Astrocyte (in vitro differentiated cells and primary cell): ENCODE measurements around the gene TRAPPC4. TPM values are rescaled to one million over a fixed set of nuclear protein-coding genes. Genes with fewer than 3 reads are reported as not detected.

Experiments used
- DNase-seq: peaks from one replicate; pipeline ENCODE4 v3.0.0-alpha.2; 2010; ENCODE audit warnings: low read depth
- FAIRE-seq: peaks from 2 replicates; lab custom pipeline; 2011; peaks lifted over from hg19 to GRCh38; lab: Jason Lieb, UNC
- H2AFZ ChIP-seq: 2 replicates; pipeline ENCODE4 v1.6.0; 2012; ENCODE audit warnings: low read depth, low read length, inconsistent platforms
- H3K27ac ChIP-seq: 2 replicates; pipeline ENCODE4 v1.5.1; 2011; ENCODE audit warnings: low read depth, low read length, inconsistent platforms
- H3K27me3 ChIP-seq: 2 replicates; pipeline ENCODE4 v1.6.0; 2011; ENCODE audit warnings: low read length, inconsistent platforms; ENCODE audit not compliant: insufficient read depth
- H3K36me3 ChIP-seq: 2 replicates; pipeline ENCODE4 v1.5.1; 2011; ENCODE audit warnings: low read length, inconsistent platforms; ENCODE audit not compliant: insufficient read depth
- H3K4me1 ChIP-seq: 2 replicates; pipeline ENCODE4 v1.5.1; 2011; ENCODE audit warnings: low read length, inconsistent platforms; ENCODE audit not compliant: insufficient read depth
- H3K4me2 ChIP-seq: 2 replicates; pipeline ENCODE4 v1.6.0; 2012; ENCODE audit warnings: low read length, inconsistent platforms
- H3K4me3 ChIP-seq: 2 replicates; pipeline ENCODE4 v1.5.1; 2011; ENCODE audit warnings: low read depth, mild to moderate bottlenecking, low read length, inconsistent platforms; ENCODE audit not compliant: insufficient read depth
- H3K79me2 ChIP-seq: 2 replicates; pipeline ENCODE4 v1.6.0; 2012; ENCODE audit warnings: mild to moderate bottlenecking, low read length, inconsistent platforms; ENCODE audit not compliant: insufficient read depth
- H3K9ac ChIP-seq: 2 replicates; pipeline ENCODE4 v1.6.0; 2012; ENCODE audit warnings: mild to moderate bottlenecking, low read length, inconsistent platforms
- H3K9me3 ChIP-seq: 2 replicates; pipeline ENCODE4 v1.5.1; 2012; ENCODE audit warnings: low read depth, mild to moderate bottlenecking, low read length, inconsistent platforms; ENCODE audit not compliant: insufficient read depth
- H4K20me1 ChIP-seq: 2 replicates; pipeline ENCODE4 v1.6.0; 2012; ENCODE audit warnings: low read length, inconsistent platforms; ENCODE audit not compliant: insufficient read depth
- H3K27ac Mint-ChIP-seq: one replicate; pipeline ENCODE4 v1.8.0; 2021; ENCODE audit warnings: mild to moderate bottlenecking, mixed read lengths; ENCODE audit not compliant: unreplicated experiment
- H3K27me3 Mint-ChIP-seq: one replicate; pipeline ENCODE4 v1.8.0; 2021; ENCODE audit warnings: low read depth, mixed read lengths; ENCODE audit not compliant: unreplicated experiment
- H3K36me3 Mint-ChIP-seq: one replicate; pipeline ENCODE4 v1.8.0; 2021; ENCODE audit warnings: low read depth, mixed read lengths; ENCODE audit not compliant: unreplicated experiment
- H3K4me1 Mint-ChIP-seq: one replicate; pipeline ENCODE4 v1.8.0; 2021; ENCODE audit warnings: low read depth, mixed read lengths; ENCODE audit not compliant: unreplicated experiment
- H3K4me3 Mint-ChIP-seq: one replicate; pipeline ENCODE4 v1.8.0; 2021; ENCODE audit warnings: mild to moderate bottlenecking, moderate library complexity, mixed read lengths; ENCODE audit not compliant: unreplicated experiment
- H3K9me3 Mint-ChIP-seq: one replicate; pipeline ENCODE4 v1.8.0; 2021; ENCODE audit warnings: mild to moderate bottlenecking, mixed read lengths; ENCODE audit not compliant: unreplicated experiment
- CTCF ChIP-seq: IDR thresholded peaks from 2 replicates; pipeline ENCODE4 v1.5.1; 2011; ENCODE audit warnings: low read depth, mild to moderate bottlenecking, inconsistent platforms, low read length, moderate library complexity; ENCODE audit not compliant: insufficient read depth
- EZH2 ChIP-seq: IDR thresholded peaks from 2 replicates; pipeline ENCODE4 v1.6.1; 2012; ENCODE audit warnings: mild to moderate bottlenecking, low read length, inconsistent platforms; ENCODE audit not compliant: insufficient read depth
- total RNA-seq: library from RNA; stranded (reverse); gene quantifications from 2 replicates; pipeline ENCODE4 v1.2.1, GENCODE V29; 2021

TRAPPC4 gene
- total RNA-seq, 1 donor from 2014 or later, result 88.3 TPM

GRCh38 chr11:119041821-119042514 lies 23.4 kb downstream of the TRAPPC4 start:
- Histone ChIP-seq H3K27me3 (no peaks in the 10 kb centered on the region), H3K4me2 (no peak overlapping the region), H2AFZ (no peak overlapping the region), H3K79me2 (no peaks in the 10 kb centered on the region), H3K9ac (no peak overlapping the region), H3K36me3 (peaks cover 12% of the 10 kb centered on the region), H4K20me1 (peaks cover 24% of the 10 kb centered on the region), H3K4me1 (no peaks in the 10 kb centered on the region), H3K4me3 (no peak overlapping the region), H3K27ac (no peak overlapping the region), H3K9me3 (no peaks in the 10 kb centered on the region)
- Mint-ChIP-seq H3K4me3 (no peak overlapping the region), H3K27me3 (no peaks in the 10 kb centered on the region), H3K4me1 (peaks cover 4% of the 10 kb centered on the region), H3K36me3 (peaks cover 6% of the 10 kb centered on the region), H3K27ac (no peak overlapping the region), H3K9me3 (no peaks in the 10 kb centered on the region)
- no peak for FAIRE-seq
- TF ChIP-seq EZH2 (no peak), CTCF (no peak)
- no peak for DNase-seq

- FAIRE-seq, result no peak
- no peaks in the 10 kb centered on the region for H3K79me2 ChIP-seq
- H3K9ac ChIP-seq, result no peak overlapping the region
- Mint-ChIP-seq H3K4me3 (no peak overlapping the region), H3K9me3 (no peaks in the 10 kb centered on the region), H3K27me3 (no peaks in the 10 kb centered on the region), H3K4me1 (peaks cover 4% of the 10 kb centered on the region), H3K36me3 (peaks cover 15% of the 10 kb centered on the region), H3K27ac (no peak overlapping the region)
- H4K20me1 ChIP-seq, result peaks cover 33% of the 10 kb centered on the region
- H3K27me3 ChIP-seq, result no peaks in the 10 kb centered on the region
- peaks cover 12% of the 10 kb centered on the region for H3K36me3 ChIP-seq
- no peak for TF ChIP-seq CTCF
- no peak for TF ChIP-seq EZH2
- H3K4me3 ChIP-seq, result no peak overlapping the region
- no peak overlapping the region for H2AFZ ChIP-seq
- no peak overlapping the region for H3K27ac ChIP-seq
- no peaks in the 10 kb centered on the region for H3K9me3 ChIP-seq
- no peak overlapping the region for H3K4me2 ChIP-seq
- H3K4me1 ChIP-seq, result no peaks in the 10 kb centered on the region
- DNase-seq, result no peak
Measured at GRCh38 chr11:119042927-119043326, 24.4 kb downstream of the TRAPPC4 start.

GRCh38 chr11:119044708-119045107 lies 26.1 kb downstream of the TRAPPC4 start:
- FAIRE-seq (no peak), DNase-seq (no peak)
- Histone ChIP-seq H3K4me1 (no peaks in the 10 kb centered on the region), H3K9me3 (no peaks in the 10 kb centered on the region), H3K4me2 (no peak overlapping the region), H3K27me3 (no peaks in the 10 kb centered on the region), H3K4me3 (no peak overlapping the region), H4K20me1 (peaks cover 47% of the 10 kb centered on the region), H3K36me3 (peaks cover 24% of the 10 kb centered on the region), H2AFZ (no peak overlapping the region), H3K79me2 (no peaks in the 10 kb centered on the region), H3K27ac (no peak overlapping the region), H3K9ac (no peak overlapping the region)
- H3K36me3 Mint-ChIP-seq, result peaks cover 25% of the 10 kb centered on the region
- peak overlapping the region; percentile 20 for H3K4me3 Mint-ChIP-seq
- no peak for TF ChIP-seq EZH2
- no peak for TF ChIP-seq CTCF
- H3K9me3 Mint-ChIP-seq, result no peaks in the 10 kb centered on the region
- no peaks in the 10 kb centered on the region for H3K27me3 Mint-ChIP-seq
- H3K27ac Mint-ChIP-seq, result no peak overlapping the region
- peaks cover 4% of the 10 kb centered on the region for H3K4me1 Mint-ChIP-seq
